HG03135 (cell line): ENCODE results near the gene CBY1.
"Not testable (repeated sequence)": the region's sequence is repeated elsewhere in the genome, so short reads cannot be mapped to it uniquely, and the experiment has no call there.

Experiments used
- ATAC-seq: cut with Tn5 transposase; IDR thresholded peaks from one replicate; pipeline ENCODE4 v1.9.1; 2021; ENCODE audit warnings: mild to moderate bottlenecking, moderate library complexity; ENCODE audit not compliant: unreplicated experiment

CBY1 gene

GRCh38 chr22:38656256-38657044 lies at the start of gene CBY1, which contains the start of gene FAM227A:
CBY1 (plus strand) TSS chr22:38656638; CDS start chr22:38668055, 11,417 bp downstream.
FAM227A (minus strand) TSS chr22:38656392; CDS start chr22:38650168, 6,224 bp downstream.
- ATAC-seq, result peak; percentile 72

DNA sequence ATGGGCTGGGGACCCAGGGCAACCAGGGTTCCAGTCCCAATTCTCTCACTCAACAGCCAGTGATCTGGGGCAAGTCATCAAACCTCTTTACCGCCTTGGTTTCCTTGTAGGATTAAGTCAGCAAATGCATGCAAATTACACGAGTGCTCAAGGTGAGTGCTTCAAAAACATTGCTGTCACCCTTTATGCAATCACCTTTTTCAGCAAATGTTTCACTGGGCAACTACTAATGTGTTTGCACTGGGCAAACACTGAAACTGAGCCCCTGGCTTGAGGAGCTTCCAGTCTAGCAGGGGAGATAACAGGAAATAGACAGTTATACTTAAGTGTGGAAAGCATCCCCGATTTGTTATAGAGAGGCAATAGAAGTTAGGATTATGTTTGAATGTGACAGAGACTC lies 48.8 kb upstream of the CBY1 start:
- ATAC-seq, result no peak

DNA sequence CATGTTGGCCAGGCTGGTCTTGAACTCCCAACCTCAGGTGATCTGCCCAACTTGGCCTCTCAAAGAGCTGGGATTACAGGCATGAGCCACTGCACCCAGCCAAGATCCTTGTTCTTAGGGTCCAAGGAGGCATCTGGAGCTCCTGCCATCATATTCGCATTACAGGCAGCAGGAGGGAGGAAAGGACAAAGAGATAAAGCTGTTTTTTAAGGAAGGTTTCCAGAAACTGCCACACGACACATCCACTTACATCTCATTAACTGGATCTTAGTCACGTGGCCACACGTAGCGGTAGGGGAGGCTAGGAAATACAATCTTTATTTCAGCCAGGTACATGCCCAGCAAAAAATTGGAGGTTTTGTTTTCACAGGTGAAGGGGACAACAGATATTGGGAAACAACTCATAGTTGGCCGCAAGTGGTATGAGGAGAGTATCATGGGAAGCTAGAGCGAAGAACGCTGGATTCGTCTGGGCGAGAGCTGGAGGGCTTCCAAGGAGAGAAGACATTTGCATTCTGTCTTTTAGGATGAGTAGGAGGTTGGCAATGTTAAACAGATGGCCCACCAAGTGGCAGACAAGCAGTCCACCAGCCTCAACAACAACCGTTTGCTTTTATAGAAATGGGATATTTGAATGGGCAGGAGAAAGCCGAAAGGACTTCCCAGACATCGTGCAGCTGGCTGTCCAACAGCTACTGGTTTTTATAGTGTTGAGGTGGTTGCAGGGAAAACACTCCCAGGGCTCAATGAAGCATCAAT lies 47.3 kb upstream of the CBY1 start:
- ATAC-seq, result no peak

DNA sequence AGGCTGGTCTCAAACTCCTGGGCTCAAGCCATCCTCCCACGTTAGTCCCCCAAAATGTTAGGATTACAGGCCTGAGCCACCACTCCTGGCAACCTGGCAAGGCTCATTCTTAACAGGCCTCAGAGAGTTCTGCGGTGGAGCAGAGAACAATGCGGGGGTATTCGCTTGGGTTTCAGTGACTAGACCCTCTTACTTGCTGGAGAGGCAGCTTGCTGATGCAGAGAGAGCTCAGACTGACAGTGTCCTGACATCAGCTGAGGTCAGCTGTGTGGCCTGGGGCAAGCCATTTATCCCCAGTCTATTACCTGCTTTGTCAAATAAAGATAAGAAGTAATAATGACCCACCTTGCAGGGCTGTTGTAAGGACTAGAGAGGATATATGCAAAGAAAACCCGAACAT lies 46.2 kb upstream of the CBY1 start:
- no peak for ATAC-seq

GRCh38 chr22:38611559-38611958 lies 44.9 kb upstream of the CBY1 start:
- no peak for ATAC-seq

- ATAC-seq, result no peak
These were observed 44.0 kb upstream of the CBY1 start for GRCh38 chr22:38612217-38613006.

DNA sequence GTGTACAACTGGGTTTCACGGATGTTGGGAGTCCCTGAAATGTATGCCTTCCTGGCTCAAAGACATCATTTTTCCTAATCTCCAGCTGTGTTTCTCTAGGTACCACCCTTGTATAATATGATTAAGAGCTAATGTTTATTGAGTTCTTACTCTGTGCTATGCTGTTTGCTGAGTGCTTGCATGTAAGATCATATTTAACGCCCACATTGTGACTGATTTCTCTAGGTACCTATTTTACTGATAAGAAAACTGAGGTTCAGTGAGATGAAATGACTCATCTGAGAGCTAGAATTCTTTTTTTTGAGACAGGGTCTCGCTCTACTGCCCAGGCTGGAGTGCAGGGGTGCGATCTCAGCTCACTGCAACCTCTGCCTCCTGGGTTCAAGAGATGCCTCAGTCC lies 42.9 kb upstream of the CBY1 start:
- no peak for ATAC-seq

DNA sequence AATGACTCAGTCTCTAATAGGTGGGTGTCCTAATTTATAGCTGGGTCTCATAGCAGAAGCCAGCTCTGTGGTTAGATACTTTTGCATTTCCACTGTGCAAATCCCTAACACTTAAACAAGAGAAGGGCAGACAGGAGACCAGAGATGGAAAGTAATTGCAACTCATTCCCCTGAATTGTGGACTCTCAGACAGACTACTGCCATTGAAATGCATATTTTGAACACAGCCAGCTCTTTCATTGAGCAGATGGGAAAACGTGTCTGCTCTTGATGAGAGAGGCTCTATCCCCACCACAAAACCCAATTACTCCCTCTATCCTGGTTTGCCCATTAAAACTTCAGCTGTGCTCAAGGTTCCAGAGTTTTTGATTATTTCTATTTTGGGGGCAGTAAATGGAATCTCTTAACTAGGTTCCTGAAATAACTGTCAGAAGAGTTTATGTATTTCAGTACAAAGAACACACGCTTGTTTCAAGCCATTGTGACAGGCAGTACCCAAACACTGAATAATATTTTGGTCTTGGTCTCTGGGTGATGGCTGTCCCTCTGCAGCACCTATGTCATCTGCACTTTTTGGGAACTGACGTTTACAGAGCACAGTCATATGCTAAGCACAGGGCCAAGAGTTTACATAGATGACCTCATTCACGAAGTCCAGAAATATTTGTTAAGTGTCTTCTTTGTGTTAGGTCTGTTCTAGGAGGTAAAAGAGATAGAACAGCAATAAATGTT lies 41.9 kb upstream of the CBY1 start:
- no peak for ATAC-seq

DNA sequence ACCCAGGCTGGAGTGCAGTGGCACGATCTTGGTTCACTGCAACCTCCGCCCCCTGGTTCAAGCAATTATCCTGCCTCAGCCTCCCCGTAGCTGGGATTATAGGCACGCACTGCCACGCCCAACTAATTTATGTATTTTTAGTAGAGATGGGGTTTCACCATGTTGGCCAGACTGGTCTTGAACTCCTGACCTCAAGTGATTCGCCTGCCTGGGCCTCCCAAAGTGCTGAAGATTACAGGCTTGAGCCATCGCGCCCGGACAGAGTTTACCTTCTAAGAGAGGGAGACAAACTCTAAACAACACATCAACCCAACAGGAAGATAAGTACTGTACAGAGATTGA lies 41.4 kb upstream of the CBY1 start:
- ATAC-seq, result not testable (repeated sequence)

DNA sequence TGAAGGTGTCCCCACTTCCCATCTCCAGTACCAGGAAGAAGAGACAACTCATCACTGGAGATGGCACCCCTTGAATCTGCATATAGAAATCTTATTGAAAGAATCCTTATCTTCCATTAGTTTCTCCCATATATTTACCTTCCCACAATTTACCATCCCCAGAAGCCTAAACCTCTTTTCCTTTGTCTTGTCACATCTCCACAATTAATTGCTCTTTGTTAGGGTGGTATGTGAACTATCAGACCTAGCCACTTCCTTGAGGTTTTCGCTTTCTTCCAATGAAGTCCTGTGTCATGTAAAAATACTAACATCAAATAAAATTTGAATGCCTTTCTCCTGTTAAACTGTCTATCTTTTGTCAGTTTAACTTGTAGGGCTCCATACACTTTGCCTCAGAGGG lies 38.2 kb upstream of the CBY1 start:
- ATAC-seq, result no peak

GRCh38 chr22:38618682-38619081 lies 37.8 kb upstream of the CBY1 start:
- ATAC-seq, result no peak

- ATAC-seq, result no peak
These were observed 33.1 kb upstream of the CBY1 start for GRCh38 chr22:38623351-38623750.

DNA sequence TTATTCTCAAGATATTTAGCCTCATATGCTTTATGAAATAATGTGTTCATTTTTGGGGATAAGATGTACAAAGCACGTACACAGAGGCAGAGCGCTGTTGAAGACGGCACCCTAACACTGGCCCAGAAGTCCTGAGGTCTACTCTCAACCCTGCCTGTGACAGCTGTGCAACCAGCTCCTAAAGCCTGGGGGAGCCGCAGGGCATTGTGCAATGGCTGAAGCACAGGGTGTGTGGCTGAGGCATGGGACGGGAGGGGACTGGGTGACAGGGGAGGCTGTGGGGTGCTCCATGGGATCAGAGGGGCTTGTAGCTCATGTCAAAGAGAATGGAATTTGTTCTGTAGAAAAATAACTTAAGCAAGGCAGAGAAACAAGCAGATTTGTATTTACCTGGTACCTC lies 28.0 kb upstream of the CBY1 start:
- ATAC-seq, result no peak

- no peak for ATAC-seq
These were observed 27.3 kb upstream of the CBY1 start for GRCh38 chr22:38629108-38629507.

GRCh38 chr22:38631724-38632123 lies 24.7 kb upstream of the CBY1 start:
- no peak for ATAC-seq

GRCh38 chr22:38632528-38632927 lies 23.9 kb upstream of the CBY1 start:
- no peak for ATAC-seq

DNA sequence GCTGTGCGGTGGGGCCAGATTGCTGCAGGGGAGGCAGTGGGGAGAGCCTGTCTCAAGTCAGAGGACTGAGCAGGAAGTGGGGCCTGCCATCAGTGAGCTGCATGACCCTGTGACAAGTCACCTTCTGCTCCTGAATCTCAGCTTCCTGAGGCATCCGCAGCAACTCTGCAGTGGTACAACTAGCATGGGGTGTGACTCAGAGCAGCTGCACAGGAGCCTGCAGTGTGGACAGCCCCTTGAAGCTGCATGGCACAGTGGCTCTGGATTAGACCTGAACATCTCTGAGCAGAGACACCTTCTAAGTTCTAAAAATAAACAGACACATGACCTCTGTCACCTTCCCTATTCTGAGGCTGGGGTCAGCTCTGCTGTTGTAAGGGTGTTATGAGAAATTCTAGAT lies 18.2 kb upstream of the CBY1 start:
- ATAC-seq, result no peak

- no peak for ATAC-seq
These were observed 17.7 kb upstream of the CBY1 start for GRCh38 chr22:38638728-38639127.

DNA sequence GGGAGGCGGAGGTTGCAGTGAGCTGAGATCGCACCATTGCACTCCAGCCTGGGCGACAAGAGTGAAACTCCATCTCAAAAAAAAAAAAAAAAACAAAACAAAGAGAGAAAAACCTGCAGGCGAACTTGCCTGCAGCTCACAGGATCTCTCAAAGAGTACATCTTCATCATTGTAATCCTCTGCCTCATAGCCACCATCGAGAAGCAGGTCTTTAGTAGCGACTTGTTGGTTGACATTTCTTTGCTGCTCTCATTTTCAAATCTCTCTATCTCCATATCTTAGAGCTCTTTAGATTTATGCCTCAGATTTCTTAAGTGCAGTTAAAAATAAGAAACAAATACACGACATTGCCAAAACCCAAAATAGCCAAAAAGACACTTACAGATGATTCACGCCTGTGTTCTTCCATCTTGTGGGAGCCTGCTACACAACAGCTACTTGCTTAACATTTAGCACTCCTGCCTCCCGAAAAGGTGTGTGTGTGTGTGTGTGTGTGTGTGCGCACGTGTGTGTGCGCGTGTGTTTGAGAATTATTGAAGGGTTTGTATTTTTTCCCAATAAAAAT lies 14.9 kb upstream of the CBY1 start:
- ATAC-seq, result no peak

DNA sequence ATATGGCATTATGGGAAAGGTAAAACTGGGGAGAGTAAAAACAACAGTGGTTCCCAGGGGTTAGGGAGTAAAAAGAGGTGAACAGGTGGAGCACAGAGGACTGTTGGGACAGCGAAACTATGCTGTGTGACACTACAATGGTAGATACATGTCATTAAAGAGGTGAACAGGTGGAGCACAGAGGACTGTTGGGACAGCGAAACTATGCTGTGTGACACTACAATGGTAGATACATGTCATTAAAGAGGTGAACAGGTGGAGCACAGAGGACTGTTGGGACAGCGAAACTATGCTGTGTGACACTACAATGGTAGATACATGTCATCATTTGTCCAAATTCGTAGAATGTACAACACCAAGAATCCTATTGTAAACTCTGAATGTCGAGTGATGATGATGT lies 12.2 kb upstream of the CBY1 start:
- ATAC-seq, result not testable (repeated sequence)

- ATAC-seq, result no peak
These were observed 11.0 kb upstream of the CBY1 start for GRCh38 chr22:38645430-38645829.
